WTC11 (cell line): ENCODE data around the gene FOXE1.

Experiments used
- ATF2 ChIP-seq: sonication (generic); formaldehyde crosslinking; IDR thresholded peaks from 2 replicates; pipeline ENCODE4 v1.8.1; 2022; ENCODE audit warnings: low read depth, missing genetic modification reagents, borderline replicate concordance
- ATF3 ChIP-seq: sonication (generic); formaldehyde crosslinking; conservative IDR thresholded peaks from 2 replicates; pipeline ENCODE4 v1.8.1; 2022; ENCODE audit warnings: mild to moderate bottlenecking, missing genetic modification reagents
- CTCF ChIP-seq: fragments of 200-600 bp; IDR thresholded peaks from 2 replicates; pipeline ENCODE4 v1.8.0; 2022; ENCODE audit warnings: antibody characterized with exemption
- E2F1 ChIP-seq: sonication (generic); formaldehyde crosslinking; IDR thresholded peaks from 2 replicates; pipeline ENCODE4 v1.8.0; 2022; ENCODE audit warnings: mild to moderate bottlenecking, missing genetic modification reagents
- ELF4 ChIP-seq: sonication (generic); formaldehyde crosslinking; IDR thresholded peaks from 2 replicates; pipeline ENCODE4 v1.8.1; 2022; ENCODE audit warnings: low read depth, mild to moderate bottlenecking, moderate library complexity, missing genetic modification reagents
- FOXJ3 ChIP-seq: sonication (generic); formaldehyde crosslinking; IDR thresholded peaks from 2 replicates; pipeline ENCODE4 v1.9.0; 2021; ENCODE audit warnings: missing genetic modification reagents, mild to moderate bottlenecking, borderline replicate concordance
- GRHL2 ChIP-seq: fragments of 250-450 bp; sonication (Bioruptor Pico); IDR thresholded peaks from 2 replicates; pipeline ENCODE4 v1.8.0; 2022; ENCODE audit warnings: mild to moderate bottlenecking, moderate library complexity; ENCODE audit not compliant: insufficient replicate concordance, severe bottlenecking
- IRF1 ChIP-seq: sonication (generic); formaldehyde crosslinking; IDR thresholded peaks from 2 replicates; pipeline ENCODE4 v1.8.0; 2023; ENCODE audit warnings: missing genetic modification reagents
- MAX ChIP-seq: sonication (generic); formaldehyde crosslinking; IDR thresholded peaks from 2 replicates; pipeline ENCODE4 v1.8.0; 2022; ENCODE audit warnings: mild to moderate bottlenecking, missing genetic modification reagents
- NR1H2 ChIP-seq: sonication (generic); formaldehyde crosslinking; IDR thresholded peaks from 2 replicates; pipeline ENCODE4 v1.9.0; 2021; ENCODE audit warnings: mild to moderate bottlenecking, moderate library complexity, missing genetic modification reagents
- OVOL2 ChIP-seq: fragments of 250-450 bp; sonication (Bioruptor Pico); IDR thresholded peaks from 2 replicates; pipeline ENCODE4 v1.9.0; 2021; ENCODE audit warnings: mild to moderate bottlenecking, borderline replicate concordance
- RELA ChIP-seq: sonication (generic); formaldehyde crosslinking; IDR thresholded peaks from 2 replicates; pipeline ENCODE4 v1.8.1; 2022; ENCODE audit warnings: missing genetic modification reagents, mild to moderate bottlenecking, borderline replicate concordance
- STAT6 ChIP-seq: sonication (generic); formaldehyde crosslinking; conservative IDR thresholded peaks from 2 replicates; pipeline ENCODE4 v1.8.1; 2023; ENCODE audit warnings: mild to moderate bottlenecking, low read depth, missing genetic modification reagents, moderate library complexity
- USF2 ChIP-seq: sonication (generic); formaldehyde crosslinking; IDR thresholded peaks from 2 replicates; pipeline ENCODE4 v1.8.1; 2023; ENCODE audit warnings: mild to moderate bottlenecking, missing genetic modification reagents, moderate library complexity

GRCh38 chr9:97892421-97892820 lies 39.4 kb downstream of the FOXE1 start:
- no peak for TF ChIP-seq CTCF
- no peak for TF ChIP-seq ATF2 (CRISPR knock-in tag)
- TF ChIP-seq MAX (CRISPR knock-in tag), result no peak
- no peak for TF ChIP-seq RELA (CRISPR knock-in tag)
- TF ChIP-seq GRHL2, result no peak
- TF ChIP-seq USF2 (CRISPR knock-in tag), result no peak
- no peak for TF ChIP-seq OVOL2 (CRISPR knock-in tag)
- TF ChIP-seq E2F1 (CRISPR knock-in tag), result no peak
- no peak for TF ChIP-seq ATF3 (CRISPR knock-in tag)
- TF ChIP-seq IRF1, result no peak
- no peak for TF ChIP-seq FOXJ3
- TF ChIP-seq NR1H2 (CRISPR knock-in tag), result no peak
- no peak for TF ChIP-seq ELF4 (CRISPR knock-in tag)
- TF ChIP-seq STAT6 (CRISPR knock-in tag), result no peak
